HG03521 (cell line): Measurements from ENCODE around the gene GAGE12J.
"Not testable (repeated sequence)": the region's sequence is repeated elsewhere in the genome, so short reads cannot be mapped to it uniquely, and the experiment has no call there.

ENCODE experiments used
- ATAC-seq: cut with Tn5 transposase; IDR thresholded peaks from one replicate; pipeline ENCODE4 v1.9.1; 2021; ENCODE audit warnings: mild to moderate bottlenecking, moderate library complexity; ENCODE audit not compliant: unreplicated experiment

Gene GAGE12J

DNA sequence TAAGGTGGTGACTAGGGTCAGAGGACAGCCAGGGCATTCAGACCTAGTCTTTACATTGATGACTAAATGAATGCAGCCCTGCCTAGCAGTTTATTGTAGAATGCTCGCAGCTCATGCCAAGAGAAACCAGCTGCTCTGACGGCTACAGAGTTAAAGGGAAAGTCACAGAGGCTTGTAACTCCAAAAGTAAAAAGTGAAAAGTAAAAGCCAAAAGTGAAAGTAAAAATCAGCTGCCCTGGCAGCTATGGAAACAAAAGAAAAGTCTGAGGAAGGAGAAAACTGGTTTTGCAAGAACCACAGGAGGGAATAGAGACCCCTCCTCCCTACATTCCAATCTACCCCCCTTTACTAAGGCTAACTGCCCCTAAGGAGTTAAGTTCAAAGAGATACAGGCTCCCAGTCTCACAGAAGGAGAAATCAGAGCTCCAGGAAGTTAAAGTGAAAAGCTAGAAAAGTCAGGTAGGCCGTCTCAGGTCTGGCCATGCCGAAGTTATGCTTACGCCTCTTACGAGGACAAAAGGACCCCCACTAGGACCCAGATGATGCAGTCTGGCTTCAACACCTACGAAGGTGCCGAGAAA, 12.3 kb upstream of the GAGE12J start:
- ATAC-seq, result no peak

DNA sequence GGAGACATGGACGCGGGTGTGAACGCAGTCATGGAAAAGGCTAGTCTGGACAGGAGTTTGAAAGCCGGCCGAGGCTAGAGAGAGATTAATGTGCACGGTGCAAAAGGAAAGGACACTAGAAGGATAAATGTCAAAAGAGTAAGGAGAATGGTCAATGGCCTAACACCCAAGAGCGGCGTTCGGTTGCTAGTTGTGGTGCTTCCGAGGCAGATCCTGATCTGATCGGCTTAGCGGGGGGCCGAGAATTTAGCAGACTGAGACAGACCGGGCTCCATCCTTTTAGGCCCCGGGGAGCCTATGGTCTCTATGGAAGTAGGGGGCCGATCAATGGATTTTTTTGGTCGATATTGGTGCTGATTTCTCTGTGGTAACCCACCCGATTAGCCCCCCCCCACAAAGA, 11.5 kb upstream of the GAGE12J start:
- ATAC-seq, result no peak

DNA sequence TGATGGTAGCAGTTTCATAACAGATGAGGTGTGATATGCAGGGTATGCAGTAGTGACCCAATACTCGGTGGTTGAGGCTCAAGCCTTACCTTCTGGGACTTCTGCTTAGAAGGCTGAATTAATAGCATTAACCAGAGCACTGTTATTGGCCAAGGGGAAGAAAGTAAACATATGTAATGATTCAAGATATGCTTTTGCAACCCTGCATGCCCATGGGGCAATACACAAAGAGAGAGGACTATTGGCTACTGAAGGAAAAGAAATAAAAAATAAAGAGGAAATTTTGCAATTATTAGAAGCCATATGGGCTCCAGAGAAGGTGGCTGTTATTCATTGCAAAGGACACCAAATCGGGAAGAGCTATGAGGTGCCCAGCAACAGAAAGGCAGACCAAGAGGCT, 9.7 kb upstream of the GAGE12J start:
- no peak for ATAC-seq

DNA sequence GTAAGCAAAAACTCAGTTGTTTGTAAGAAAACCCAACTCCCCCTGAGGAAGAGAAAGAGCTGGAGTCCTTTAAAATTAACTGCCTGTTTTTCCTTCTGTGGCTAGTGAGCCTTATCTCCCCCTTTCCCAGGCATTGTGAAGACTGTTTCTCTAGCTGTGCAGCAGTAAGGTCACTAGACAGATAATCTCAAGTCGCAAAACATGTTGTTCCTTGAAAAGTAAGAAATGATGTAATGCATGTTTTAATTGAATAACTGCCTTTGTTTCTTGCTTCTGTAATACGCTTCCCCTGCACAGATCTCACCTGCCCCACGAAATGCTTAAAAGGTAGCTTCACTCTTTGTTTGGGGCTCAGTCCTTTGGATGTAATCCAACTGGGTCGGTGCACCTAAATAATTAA, 5.8 kb upstream of the GAGE12J start:
- ATAC-seq, result no peak

DNA sequence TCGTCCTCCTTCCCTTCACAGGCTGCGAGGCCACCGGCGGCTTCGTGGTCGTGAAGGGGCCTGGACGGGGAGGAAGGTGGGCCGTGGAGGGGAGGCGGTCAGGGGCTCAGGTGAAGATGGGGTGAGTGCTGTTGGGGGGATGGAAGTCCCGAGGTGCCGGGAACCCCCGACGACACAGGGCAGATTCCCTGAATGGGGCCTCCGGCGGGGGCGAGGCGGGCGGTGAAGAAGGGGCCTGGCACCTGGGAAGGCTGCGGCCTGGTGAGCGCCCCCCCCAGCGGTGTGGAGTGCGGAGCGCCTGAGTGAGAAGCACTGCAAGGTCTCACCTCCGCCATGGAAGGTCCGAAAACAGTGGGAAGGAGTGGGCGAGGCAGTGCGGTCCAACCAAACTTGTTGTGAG, 429 bp downstream of the GAGE12J start:
- ATAC-seq, result not testable (repeated sequence)

DNA sequence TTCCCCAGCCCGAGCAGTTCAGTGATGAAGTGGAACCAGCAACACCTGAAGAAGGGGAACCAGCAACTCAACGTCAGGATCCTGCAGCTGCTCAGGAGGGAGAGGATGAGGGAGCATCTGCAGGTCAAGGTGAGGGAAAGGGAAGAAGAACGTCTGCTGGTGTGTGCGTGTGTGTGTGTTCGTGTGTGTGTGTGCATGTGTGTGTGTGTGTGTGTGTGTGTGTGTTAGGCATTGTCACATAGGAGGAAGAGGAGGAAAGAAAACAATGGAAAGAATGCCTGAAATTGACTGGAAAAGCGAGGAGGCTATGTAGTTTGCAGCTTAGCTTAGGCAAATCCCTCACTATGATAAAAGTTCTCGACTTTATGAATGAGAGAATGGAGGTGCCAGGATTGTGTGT, 1.9 kb downstream of the GAGE12J start:
- not testable (repeated sequence) for ATAC-seq

DNA sequence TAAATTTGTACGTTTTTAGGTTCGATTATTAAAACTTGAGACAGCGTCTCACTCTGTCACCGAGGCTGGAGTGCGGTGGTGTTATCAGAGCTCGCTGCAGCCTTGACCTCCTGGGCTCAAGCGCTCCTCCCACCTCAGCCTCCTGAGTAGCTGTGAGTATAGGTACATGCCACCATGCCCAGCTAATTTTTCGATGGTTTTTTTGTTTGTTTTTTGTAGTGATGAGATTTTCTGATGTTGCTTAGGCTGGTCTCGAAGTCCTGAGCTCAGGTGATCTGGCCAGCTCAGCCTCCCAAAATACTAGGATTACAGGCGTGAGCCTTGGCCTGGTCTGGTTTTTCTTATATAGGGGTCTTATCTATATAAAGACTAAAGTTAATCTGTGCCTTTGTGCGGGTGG, 8.6 kb downstream of the GAGE12J start:
- ATAC-seq, result not testable (repeated sequence)

DNA sequence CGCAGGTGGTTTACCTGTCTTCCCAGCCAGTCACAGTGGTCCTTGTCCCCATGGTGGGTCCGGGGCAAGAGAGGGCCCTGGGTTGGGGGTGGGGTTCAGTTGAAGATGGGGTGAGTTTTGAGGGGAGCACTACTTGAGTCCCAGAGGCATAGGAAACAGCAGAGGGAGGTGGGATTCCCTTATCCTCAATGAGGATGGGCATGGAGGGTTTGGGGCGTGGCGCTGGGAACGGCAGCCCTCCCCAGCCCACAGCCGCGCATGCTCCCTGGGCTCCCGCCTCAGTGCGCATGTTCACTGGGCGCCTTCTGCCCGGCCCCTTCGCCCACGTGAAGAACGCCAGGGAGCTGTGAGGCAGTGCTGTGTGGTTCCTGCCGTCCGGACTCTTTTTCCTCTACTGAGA, 9.4 kb downstream of the GAGE12J start, which contains the start of gene GAGE13:
Gene GAGE13, plus strand, starts transcription at position 301 of the 400 bp plus-strand sequence. CDS start 1,156 bp downstream, outside the sequence.
- ATAC-seq, result not testable (repeated sequence)

DNA sequence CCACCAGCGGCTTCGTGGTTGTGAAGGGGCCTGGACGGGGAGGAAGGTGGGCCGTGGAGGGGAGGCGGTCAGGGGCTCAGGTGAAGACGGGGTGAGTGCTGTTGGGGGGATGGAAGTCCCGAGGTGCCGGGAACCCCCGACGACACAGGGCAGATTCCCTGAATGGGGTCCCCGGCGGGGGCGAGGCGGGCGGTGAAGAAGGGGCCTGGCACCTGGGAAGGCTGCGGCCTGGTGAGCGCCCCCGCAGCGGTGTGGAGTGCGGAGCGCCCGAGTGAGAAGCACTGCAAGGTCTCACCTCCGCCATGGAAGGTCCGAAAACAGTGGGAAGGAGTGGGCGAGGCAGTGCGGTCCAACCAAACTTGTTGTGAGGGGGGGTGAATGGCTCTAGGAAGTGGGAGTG, 10.0 kb downstream of the GAGE12J start:
- not testable (repeated sequence) for ATAC-seq

DNA sequence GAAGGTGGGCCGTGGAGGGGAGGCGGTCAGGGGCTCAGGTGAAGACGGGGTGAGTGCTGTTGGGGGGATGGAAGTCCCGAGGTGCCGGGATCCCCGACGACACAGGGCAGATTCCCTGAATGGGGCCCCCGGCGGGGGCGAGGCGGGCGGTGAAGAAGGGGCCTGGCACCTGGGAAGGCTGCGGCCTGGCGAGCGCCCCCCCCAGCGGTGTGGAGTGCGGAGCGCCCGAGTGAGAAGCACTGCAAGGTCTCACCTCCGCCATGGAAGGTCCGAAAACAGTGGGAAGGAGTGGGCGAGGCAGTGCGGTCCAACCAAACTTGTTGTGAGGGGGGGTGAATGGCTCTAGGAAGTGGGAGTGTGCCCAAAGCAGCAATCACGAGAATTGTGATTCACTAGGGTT, 19.6 kb downstream of the GAGE12J start:
- ATAC-seq, result not testable (repeated sequence)

DNA sequence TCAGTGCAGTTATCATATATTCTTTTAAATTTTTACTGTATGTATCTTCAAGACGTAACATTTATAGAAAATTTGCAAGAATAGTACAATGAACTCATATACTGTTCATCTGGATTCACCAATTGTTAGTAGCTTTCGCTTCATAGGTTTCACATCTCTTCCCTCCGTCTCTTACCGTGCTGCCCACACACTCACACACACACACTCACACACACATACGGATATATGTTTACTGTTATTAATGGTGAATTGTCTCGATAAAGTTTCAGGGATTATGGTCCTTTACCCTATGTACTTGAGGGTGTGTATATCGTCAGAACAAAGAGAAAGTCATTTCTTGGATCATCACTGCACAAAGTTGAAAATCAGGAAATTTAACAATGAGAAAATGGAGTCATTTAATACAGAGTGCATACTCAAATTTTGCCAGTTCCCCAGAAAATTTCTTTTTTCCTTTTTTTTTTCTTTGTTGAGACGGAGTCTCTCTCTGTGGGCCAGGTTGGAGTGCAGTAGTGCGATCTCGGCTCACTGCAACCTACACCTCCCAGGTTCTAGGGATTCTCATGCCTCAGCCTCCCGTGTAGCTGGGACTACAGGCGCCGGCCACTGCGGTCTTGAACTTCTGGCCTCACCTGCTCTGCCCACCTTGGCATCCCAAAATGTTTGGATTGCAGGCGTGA, 22.8 kb downstream of the GAGE12J start:
- ATAC-seq, result not testable (repeated sequence)

DNA sequence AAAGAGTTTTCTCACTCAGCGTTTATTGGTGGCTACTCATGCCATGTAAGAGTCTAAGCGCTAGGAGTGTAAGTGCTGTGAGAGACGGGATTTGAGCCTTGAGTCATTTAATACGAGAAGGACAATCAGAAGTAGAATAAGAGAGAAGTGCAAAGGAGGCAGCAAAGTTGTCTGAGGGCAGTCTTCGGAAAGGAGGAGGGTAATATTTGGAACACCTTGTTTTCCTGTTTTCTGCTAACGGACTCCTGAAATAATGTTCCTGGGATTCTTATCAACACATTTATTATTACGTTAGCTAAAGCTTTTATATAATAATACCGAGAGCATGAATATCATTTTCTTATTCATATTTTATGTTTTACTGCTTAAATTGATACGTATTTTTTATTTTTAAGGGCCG, 23.6 kb downstream of the GAGE12J start:
- ATAC-seq, result not testable (repeated sequence)

DNA sequence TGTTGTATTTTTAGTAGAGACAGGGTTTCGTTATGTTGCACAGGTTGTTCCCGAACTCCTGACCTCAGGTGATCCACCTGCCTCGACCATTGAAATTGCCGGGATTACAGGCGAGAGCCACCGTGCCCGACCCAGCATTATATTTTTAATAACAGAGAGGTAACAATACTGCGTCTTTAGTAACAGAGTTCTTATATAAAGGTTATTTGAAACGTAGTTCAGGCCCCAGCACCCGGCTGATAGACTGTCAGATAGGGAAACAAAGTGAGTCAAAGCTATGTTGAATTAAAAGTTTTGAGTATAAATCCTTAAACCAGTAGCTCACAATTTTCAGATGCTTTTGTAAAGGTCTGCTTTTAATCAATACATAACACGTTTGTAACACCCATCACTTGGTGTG, 24.3 kb downstream of the GAGE12J start:
- ATAC-seq, result not testable (repeated sequence)
